Suprapubic skin (tissue), 4 donors: ENCODE data around the gene PRSS21. TPM values are rescaled to one million over a fixed set of nuclear protein-coding genes. Genes with fewer than 3 reads are reported as not detected.

Experiments used
- DNase-seq, 2 donors: peaks; one replicate each; pipeline ENCODE4 v3.0.0-alpha.2; 2019; ENCODE audit warnings: low spot score in 2 of 2
- H3K27ac ChIP-seq: fragments of 200-600 bp; sonication (generic); one replicate; pipeline ENCODE4 v1.5.1; 2019
- H3K27me3 ChIP-seq: fragments of 200-600 bp; sonication (generic); one replicate; pipeline ENCODE4 v1.5.1; 2019
- H3K36me3 ChIP-seq: fragments of 200-600 bp; sonication (generic); one replicate; pipeline ENCODE4 v1.5.1; 2019
- H3K4me1 ChIP-seq: fragments of 200-600 bp; sonication (generic); one replicate; pipeline ENCODE4 v1.5.1; 2019
- H3K4me3 ChIP-seq: fragments of 200-600 bp; sonication (generic); one replicate; pipeline ENCODE4 v1.5.1; 2019; ENCODE audit warnings: mild to moderate bottlenecking
- H3K9me3 ChIP-seq: fragments of 200-600 bp; sonication (generic); one replicate; pipeline ENCODE4 v1.5.1; 2019
- EP300 ChIP-seq: sonication (generic); formaldehyde crosslinking; IDR thresholded peaks from one replicate; pipeline ENCODE4 v1.6.1; 2017; ENCODE audit warnings: antibody characterized with exemption
- POLR2A ChIP-seq, 2 donors: fragments of 450-650 bp; IDR thresholded peaks; one replicate each; pipeline ENCODE4 v1.6.1; 2017; ENCODE audit warnings: antibody characterized with exemption in 2 of 2, mild to moderate bottlenecking in 2 of 2, moderate library complexity in 2 of 2
- POLR2AphosphoS5 ChIP-seq, 3 donors: sonication (generic); formaldehyde crosslinking; IDR thresholded peaks; one replicate each; pipeline ENCODE4 v1.6.1; 2017; ENCODE audit warnings: antibody characterized with exemption in 3 of 3
- WGBS: methylation state at CpG from one replicate; pipeline ENCODE4 v1.1.5; 2018; 5-methylcytosine and 5-hydroxymethylcytosine counted together
- total RNA-seq, 4 donors: library from RNA; depleted of rRNA; stranded (reverse); fragments of >200 nt; gene quantifications; one replicate each; pipeline ENCODE4 v1.1.0, GENCODE V29; 2016
- TF ChIP-seq, protein P1 (sequence below), 2 donors: fragments of 200-600 bp in 1 of 2; fragments of 450-650 bp in 1 of 2; sonication (generic) in 1 of 2; IDR thresholded peaks; one replicate each; pipeline ENCODE4 v1.5.1; 2016 to 2019; ENCODE audit warnings: antibody characterized with exemption in 2 of 2, mild to moderate bottlenecking in 1 of 2, moderate library complexity in 1 of 2

The PRSS21 gene
- total RNA-seq, 4 donors from 2014 or later: 0.87 to 7.6 (median 1.3) TPM; not detected in 1

DNA sequence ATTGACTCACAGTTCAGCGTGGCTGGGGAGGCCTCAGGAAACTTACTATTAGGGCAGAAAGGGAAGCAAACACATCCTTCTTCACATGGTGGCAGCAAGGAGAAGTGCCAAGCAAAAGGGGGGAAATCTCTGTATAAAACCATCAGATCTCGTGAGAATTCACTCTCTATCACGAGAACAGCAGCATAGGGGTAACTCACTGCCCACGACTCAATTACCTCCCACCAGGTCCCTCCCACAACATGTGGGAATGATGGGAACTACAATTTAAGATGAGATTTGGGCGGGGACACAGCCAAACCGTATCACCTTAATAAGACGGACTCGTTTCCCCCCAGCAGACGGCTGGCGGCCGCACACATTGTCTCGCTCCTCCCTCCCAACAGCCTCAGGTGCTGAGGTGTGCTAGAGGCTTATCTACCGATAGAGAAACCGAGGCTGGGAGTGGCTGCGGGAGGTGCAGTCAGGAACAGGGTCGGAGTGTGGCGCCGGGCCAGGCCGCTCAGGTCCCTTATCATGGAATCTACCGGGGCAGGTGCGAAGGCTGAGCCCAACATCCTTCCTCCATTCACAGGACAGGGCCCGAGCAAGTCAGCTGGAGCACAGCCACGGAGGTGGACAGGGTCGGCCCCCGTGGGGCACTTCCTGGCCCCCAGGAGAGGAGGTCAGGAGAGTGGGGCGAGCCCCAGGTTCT is 8.2 kb downstream of the PRSS21 start:
- Histone ChIP-seq H3K9me3 (no peaks in the 10 kb centered on the region), H3K27me3 (peaks cover 20% of the 10 kb centered on the region), H3K36me3 (no peaks in the 10 kb centered on the region), H3K27ac (no peak overlapping the region), H3K4me1 (peaks cover 7% of the 10 kb centered on the region), H3K4me3 (no peak overlapping the region)
- DNase-seq: peak; percentile 46 to 64
- 80% methylated on average over 18 of the region's 26 CpGs for WGBS
- TF ChIP-seq EP300: no peak

DNA sequence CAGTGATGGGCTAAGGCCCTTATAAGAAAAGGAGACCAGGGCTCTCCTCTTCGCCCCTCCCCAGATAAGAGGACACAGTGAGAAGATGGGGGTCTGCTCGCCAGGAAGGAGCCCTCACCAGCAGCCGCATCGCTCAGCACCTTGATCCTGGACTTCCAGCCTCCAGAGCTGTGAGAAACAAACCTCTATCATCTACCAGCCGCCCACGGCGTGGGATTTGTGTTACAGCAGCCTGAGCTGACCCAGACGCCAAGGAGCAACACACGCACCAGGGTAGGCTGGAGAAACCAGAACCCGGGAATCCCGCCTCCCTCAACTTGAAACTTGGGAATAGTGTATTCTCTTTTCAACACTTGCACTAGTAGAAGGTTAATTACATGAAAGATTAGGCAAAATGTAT is 8.9 kb downstream of the PRSS21 start:
- Histone ChIP-seq H3K27me3 (peaks cover 20% of the 10 kb centered on the region), H3K27ac (no peak overlapping the region), H3K4me3 (no peak overlapping the region), H3K4me1 (peaks cover 8% of the 10 kb centered on the region), H3K9me3 (no peaks in the 10 kb centered on the region), H3K36me3 (no peaks in the 10 kb centered on the region)
- TF ChIP-seq POLR2AphosphoS5 (IDR thresholded peaks at IDR 0.05) (no peak), POLR2A (IDR thresholded peaks at IDR 0.05) (no peak), EP300 (no peak)
- TF ChIP-seq, protein P1, sequence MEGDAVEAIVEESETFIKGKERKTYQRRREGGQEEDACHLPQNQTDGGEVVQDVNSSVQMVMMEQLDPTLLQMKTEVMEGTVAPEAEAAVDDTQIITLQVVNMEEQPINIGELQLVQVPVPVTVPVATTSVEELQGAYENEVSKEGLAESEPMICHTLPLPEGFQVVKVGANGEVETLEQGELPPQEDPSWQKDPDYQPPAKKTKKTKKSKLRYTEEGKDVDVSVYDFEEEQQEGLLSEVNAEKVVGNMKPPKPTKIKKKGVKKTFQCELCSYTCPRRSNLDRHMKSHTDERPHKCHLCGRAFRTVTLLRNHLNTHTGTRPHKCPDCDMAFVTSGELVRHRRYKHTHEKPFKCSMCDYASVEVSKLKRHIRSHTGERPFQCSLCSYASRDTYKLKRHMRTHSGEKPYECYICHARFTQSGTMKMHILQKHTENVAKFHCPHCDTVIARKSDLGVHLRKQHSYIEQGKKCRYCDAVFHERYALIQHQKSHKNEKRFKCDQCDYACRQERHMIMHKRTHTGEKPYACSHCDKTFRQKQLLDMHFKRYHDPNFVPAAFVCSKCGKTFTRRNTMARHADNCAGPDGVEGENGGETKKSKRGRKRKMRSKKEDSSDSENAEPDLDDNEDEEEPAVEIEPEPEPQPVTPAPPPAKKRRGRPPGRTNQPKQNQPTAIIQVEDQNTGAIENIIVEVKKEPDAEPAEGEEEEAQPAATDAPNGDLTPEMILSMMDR (IDR thresholded peaks at IDR 0.05): no peak
- WGBS: 91% methylated on average over 11 of the region's 11 CpGs
- DNase-seq: peak; percentile 25 to 45

DNA sequence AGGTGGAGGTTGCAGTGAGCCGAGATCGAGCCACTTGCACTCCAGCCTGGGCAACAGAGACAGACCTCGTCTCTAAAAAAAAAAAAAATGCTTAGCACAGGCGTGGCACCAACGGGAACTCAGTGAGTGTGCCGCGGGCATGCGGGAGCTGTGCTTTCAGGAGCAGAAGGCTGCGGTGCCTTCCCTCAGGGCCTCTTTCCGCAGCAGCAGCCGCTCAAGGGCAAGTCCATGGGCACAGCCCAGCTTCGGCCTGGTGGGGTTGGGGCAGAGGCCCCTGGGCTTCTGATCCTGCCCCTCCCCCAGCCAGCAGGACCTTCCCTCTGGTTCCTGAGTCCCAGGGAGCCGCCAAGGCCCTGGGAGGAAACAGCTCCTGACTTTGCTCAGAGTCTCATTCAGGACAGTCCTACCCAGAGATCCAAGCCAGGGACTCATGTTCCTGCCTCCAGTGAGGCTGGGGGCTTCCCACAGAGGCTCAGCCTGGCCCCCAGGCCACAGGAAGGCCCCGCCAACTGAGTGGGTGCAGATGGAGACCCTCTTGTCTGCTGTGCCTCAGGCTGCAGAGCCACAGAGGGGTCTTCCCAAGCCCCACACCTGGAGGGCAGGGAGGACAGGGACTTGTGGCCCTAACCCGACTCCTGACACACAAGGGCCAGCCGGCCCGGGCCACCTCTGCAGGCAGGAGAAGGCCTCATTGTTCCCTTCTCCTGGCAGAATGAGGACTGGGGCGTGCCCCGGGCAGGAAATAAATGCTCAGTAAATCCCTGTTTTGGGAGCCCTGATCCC is 9.7 kb downstream of the PRSS21 start:
- H3K27ac ChIP-seq: no peak overlapping the region

DNA sequence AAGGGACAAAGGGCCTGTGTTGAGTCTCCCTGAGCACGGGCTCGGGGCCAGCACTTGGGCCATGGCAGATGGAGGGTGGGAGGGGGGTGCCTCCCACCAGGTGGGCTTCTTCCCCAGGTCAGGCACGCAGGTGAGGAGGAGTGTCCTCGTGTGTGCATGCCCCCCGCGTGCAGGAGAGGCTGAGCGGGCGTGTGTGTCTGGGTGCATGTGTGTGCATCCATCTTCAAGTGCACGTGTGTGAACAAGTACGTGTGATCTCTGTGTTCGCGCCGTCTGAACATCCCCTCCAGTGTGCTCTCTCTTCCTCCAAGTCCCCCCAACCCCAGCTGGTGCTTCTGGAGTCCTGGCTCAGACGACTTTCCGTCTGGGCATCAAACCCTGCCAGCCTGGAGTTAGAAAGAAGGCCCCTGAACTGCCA is 10.3 kb downstream of the PRSS21 start:
- Histone ChIP-seq H3K27ac (no peak overlapping the region), H3K27me3 (peaks cover 20% of the 10 kb centered on the region), H3K4me3 (no peak overlapping the region), H3K36me3 (no peaks in the 10 kb centered on the region), H3K4me1 (peaks cover 8% of the 10 kb centered on the region), H3K9me3 (no peaks in the 10 kb centered on the region)
- WGBS: no CpG with 5 or more reads among the region's 15 CpGs
- peak in 1 of 2 donors; percentile 75 for DNase-seq
- no peak for TF ChIP-seq POLR2AphosphoS5 (IDR thresholded peaks at IDR 0.05)
- no peak for TF ChIP-seq EP300
- TF ChIP-seq, protein P1 (IDR thresholded peaks at IDR 0.05): no peak
- TF ChIP-seq POLR2A (IDR thresholded peaks at IDR 0.05): no peak

More for the DNA sequence above, 9.7 kb downstream of the PRSS21 start:
- Histone ChIP-seq H3K9me3 (no peaks in the 10 kb centered on the region), H3K4me3 (no peak overlapping the region), H3K4me1 (peaks cover 8% of the 10 kb centered on the region), H3K27me3 (peaks cover 17% of the 10 kb centered on the region), H3K36me3 (no peaks in the 10 kb centered on the region)
- WGBS: 58% methylated on average over 18 of the region's 19 CpGs
- DNase-seq: peak; percentile 56 to 70
- TF ChIP-seq, protein P1 (IDR thresholded peaks at IDR 0.05): no peak
- TF ChIP-seq POLR2AphosphoS5 (IDR thresholded peaks at IDR 0.05) (no peak), EP300 (no peak), POLR2A (IDR thresholded peaks at IDR 0.05) (no peak)

DNA sequence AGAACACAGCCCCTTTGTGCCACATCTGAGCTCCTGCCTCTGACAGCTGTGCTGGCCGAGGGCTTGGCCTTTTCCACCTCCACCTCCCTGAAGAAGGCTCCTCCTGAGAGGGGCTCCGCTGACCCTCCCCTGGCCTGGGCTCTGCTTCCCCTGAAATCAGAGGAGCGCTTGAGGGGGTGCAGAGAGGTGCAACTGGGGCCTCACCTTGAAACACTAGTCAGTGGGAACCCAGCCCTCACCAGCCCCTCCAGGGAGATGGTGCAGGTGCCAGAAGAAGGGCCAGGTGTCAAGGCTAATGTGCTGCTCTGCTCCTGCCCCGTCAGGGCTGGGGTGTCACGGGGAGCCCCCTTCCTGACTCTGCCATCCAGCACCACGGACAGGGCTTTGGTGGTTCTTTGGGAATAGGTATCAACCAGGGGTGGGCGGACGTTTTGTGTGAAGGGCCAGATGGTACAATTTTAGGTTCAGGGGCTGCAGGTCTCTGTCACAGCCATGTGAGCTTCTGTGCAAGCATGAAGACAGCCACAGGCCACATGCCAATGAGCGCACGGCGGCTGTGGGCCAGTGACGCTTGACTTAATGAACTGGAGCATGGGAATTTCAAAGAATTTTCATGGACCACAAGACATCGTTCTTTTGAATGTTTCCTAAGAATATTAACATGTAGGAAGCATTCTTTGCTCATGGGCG is 10.9 kb downstream of the PRSS21 start:
- peak in 1 of 2 donors; percentile 53 for DNase-seq
- TF ChIP-seq, protein P1 (IDR thresholded peaks at IDR 0.05): no peak
- TF ChIP-seq POLR2AphosphoS5 (IDR thresholded peaks at IDR 0.05) (no peak), EP300 (no peak), POLR2A (IDR thresholded peaks at IDR 0.05) (no peak)
- H3K4me3 ChIP-seq: no peak overlapping the region
- no peak overlapping the region for H3K27ac ChIP-seq
- H3K9me3 ChIP-seq: no peaks in the 10 kb centered on the region
- peaks cover 8% of the 10 kb centered on the region for H3K4me1 ChIP-seq
- peaks cover 25% of the 10 kb centered on the region for H3K27me3 ChIP-seq
- 78% methylated on average over 8 of the region's 14 CpGs for WGBS
- no peaks in the 10 kb centered on the region for H3K36me3 ChIP-seq
